ENCODE results near the gene NDUFV2. TPM values are rescaled to one million over a fixed set of nuclear protein-coding genes. Genes with fewer than 3 reads are reported as not detected.

The NDUFV2 gene
- total RNA-seq, 1 donor from 2014 or later = 69.0 TPM

DNA sequence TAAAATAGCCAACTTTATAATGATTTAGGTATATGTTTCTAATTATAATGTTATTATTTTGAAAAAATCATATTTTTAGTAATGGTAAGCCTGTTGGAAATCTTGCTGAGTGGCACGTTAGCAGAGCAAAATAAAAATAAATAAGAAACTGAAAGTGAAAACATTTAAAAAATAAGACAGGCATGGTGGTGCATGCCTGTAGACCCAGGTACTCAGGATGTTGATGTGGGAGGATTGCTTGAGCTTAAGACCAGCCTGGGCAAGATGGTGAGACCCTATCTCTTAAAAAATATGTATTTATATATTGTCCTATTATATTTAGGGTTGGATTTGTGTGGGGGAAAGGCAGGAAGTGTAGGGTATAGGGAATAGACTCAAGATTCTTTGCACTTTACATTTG lies 18.3 kb downstream of the NDUFV2 start:
- Histone ChIP-seq H3K36me3 (ENCODE audit: control insufficient read depth, insufficient read depth, low read length) (peaks cover 8% of the 10 kb centered on the region), H3K27me3 (ENCODE audit: control insufficient read depth, insufficient read depth, low read length) (no peaks in the 10 kb centered on the region), H3K4me3 (ENCODE audit: low read depth, low read length) (no peak overlapping the region)
- FAIRE-seq (no peak), DNase-seq (ENCODE audit: low read depth) (no peak)
- TF ChIP-seq, protein P1, sequence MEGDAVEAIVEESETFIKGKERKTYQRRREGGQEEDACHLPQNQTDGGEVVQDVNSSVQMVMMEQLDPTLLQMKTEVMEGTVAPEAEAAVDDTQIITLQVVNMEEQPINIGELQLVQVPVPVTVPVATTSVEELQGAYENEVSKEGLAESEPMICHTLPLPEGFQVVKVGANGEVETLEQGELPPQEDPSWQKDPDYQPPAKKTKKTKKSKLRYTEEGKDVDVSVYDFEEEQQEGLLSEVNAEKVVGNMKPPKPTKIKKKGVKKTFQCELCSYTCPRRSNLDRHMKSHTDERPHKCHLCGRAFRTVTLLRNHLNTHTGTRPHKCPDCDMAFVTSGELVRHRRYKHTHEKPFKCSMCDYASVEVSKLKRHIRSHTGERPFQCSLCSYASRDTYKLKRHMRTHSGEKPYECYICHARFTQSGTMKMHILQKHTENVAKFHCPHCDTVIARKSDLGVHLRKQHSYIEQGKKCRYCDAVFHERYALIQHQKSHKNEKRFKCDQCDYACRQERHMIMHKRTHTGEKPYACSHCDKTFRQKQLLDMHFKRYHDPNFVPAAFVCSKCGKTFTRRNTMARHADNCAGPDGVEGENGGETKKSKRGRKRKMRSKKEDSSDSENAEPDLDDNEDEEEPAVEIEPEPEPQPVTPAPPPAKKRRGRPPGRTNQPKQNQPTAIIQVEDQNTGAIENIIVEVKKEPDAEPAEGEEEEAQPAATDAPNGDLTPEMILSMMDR (IDR thresholded peaks at IDR 0.05; ENCODE audit: insufficient read depth, low read length, severe bottlenecking) = no peak

DNA sequence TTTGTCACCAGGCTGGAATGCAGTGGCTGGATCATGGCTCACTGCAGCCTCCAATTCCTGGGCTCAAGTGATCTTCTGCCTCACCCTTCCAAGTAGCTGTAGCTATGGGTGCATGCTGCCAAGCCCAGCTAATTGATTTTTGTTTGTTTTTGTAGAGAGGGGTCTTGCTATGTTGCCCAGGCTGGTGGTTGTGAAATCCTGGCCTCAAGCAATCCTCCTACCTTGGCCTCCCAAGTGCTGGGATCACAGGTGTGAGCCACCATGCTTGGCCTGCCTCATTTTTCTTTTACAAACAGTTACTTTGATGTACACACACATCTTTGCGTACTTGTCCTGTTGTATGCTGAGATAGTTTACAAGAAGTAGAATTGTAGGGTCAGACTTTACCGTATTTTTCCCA lies 21.0 kb downstream of the NDUFV2 start:
- no peak for FAIRE-seq
- no peak overlapping the region for H3K4me3 ChIP-seq (ENCODE audit: low read depth, low read length)
- H3K27me3 ChIP-seq (ENCODE audit: control insufficient read depth, insufficient read depth, low read length) = no peaks in the 10 kb centered on the region
- TF ChIP-seq, protein P1 (IDR thresholded peaks at IDR 0.05; ENCODE audit: insufficient read depth, low read length, severe bottlenecking) = no peak
- peaks cover 9% of the 10 kb centered on the region for H3K36me3 ChIP-seq (ENCODE audit: control insufficient read depth, insufficient read depth, low read length)
- DNase-seq (ENCODE audit: low read depth) = no peak

DNA sequence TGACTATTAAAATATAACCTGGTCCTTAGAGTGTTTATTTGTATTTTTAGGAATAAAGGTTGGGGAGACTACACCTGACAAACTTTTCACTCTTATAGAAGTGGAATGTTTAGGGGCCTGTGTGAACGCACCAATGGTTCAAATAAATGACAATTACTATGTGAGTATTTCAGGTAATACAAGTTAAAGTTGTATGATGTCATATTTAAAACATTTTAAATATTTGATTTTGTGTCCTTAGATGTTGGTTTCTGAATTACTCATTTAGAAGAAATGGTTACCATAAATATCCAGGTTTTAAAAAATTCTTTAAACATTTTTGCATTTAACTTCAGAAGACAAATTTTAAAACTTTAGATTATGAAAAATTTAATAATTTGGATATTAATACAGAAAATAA lies 22.3 kb downstream of the NDUFV2 start:
- TF ChIP-seq, protein P1 (IDR thresholded peaks at IDR 0.05; ENCODE audit: insufficient read depth, low read length, severe bottlenecking) = no peak
- Histone ChIP-seq H3K27me3 (ENCODE audit: control insufficient read depth, insufficient read depth, low read length) (no peaks in the 10 kb centered on the region), H3K4me3 (ENCODE audit: low read depth, low read length) (no peak overlapping the region), H3K36me3 (ENCODE audit: control insufficient read depth, insufficient read depth, low read length) (peaks cover 11% of the 10 kb centered on the region)
- DNase-seq (ENCODE audit: low read depth) (no peak), FAIRE-seq (no peak)

DNA sequence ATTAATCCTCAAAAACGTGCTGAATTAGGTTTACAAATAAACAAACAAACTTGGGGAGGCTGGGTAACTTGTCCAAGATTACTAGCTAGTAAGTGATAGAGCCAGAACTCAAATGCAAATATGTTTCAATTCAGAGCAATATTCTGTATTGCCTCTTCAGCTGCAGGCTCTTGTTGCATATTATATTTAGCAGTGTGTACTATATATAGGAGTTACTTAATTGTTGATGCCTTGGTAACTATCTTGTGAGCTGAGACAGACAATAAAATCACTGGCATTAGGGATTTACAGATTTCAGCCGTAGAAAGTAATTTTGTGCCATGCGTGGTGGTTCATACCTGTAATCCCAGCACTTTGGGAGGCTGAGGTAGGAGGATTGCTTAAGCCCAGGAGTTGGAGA lies 23.8 kb downstream of the NDUFV2 start:
- DNase-seq (ENCODE audit: low read depth) (no peak), FAIRE-seq (no peak)
- TF ChIP-seq, protein P1 (IDR thresholded peaks at IDR 0.05; ENCODE audit: insufficient read depth, low read length, severe bottlenecking) = no peak
- Histone ChIP-seq H3K36me3 (ENCODE audit: control insufficient read depth, insufficient read depth, low read length) (peaks cover 12% of the 10 kb centered on the region), H3K4me3 (ENCODE audit: low read depth, low read length) (no peak overlapping the region), H3K27me3 (ENCODE audit: control insufficient read depth, insufficient read depth, low read length) (no peaks in the 10 kb centered on the region)

DNA sequence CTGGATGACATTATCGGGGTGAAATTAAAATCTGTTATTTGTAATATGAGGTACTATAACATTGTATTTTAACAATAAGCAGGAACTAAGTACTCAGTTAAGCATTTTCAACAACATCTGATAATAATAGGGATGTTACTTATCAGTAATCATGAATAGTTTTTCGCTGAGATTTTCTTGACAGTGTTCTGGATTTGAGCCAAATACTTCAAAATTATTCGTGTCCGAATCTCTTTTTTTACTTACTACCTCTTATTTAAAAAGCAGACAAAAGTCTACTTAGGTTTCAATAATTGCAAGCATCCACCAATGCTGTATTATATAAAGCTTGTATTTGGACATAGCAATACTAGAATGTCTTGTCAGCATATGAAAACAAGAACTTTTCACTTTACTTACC lies 27.7 kb downstream of the NDUFV2 start:
- H3K4me3 ChIP-seq (ENCODE audit: low read depth, low read length) = no peak overlapping the region
- FAIRE-seq (no peak), DNase-seq (ENCODE audit: low read depth) (no peak)
- TF ChIP-seq, protein P1 (IDR thresholded peaks at IDR 0.05; ENCODE audit: insufficient read depth, low read length, severe bottlenecking) = no peak
- H3K36me3 ChIP-seq (ENCODE audit: control insufficient read depth, insufficient read depth, low read length) = peaks cover 6% of the 10 kb centered on the region
- H3K27me3 ChIP-seq (ENCODE audit: control insufficient read depth, insufficient read depth, low read length) = no peaks in the 10 kb centered on the region

DNA sequence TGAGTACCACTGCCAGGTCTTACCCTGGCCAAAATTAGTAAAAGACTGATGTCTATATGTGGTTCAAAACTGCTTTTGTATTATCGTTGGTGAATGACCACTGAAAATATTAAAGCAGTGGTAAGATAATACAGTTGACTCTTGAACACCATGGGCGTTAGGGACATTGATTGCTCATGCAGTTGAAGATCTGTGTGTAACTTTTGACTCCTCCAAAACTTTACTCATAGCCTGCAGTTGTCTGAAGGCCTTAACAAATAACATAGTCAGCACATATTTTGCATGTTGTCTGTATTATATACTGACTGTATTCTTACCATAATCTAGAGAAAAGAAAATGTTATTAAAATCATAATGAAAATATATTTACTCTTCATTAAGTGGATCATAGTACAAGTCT lies 28.3 kb downstream of the NDUFV2 start:
- TF ChIP-seq, protein P1 (IDR thresholded peaks at IDR 0.05; ENCODE audit: insufficient read depth, low read length, severe bottlenecking) = no peak
- no peak overlapping the region for H3K4me3 ChIP-seq (ENCODE audit: low read depth, low read length)
- DNase-seq (ENCODE audit: low read depth) (peak; percentile 70), FAIRE-seq (no peak)
- no peaks in the 10 kb centered on the region for H3K27me3 ChIP-seq (ENCODE audit: control insufficient read depth, insufficient read depth, low read length)
- H3K36me3 ChIP-seq (ENCODE audit: control insufficient read depth, insufficient read depth, low read length) = peaks cover 3% of the 10 kb centered on the region
